ENCODE measurements around the gene THOC7. TPM values are rescaled to one million over a fixed set of nuclear protein-coding genes. Genes with fewer than 3 reads are reported as not detected.

THOC7 gene
- total RNA-seq, 1 experiment from 2014 or later: 67.3 TPM

DNA sequence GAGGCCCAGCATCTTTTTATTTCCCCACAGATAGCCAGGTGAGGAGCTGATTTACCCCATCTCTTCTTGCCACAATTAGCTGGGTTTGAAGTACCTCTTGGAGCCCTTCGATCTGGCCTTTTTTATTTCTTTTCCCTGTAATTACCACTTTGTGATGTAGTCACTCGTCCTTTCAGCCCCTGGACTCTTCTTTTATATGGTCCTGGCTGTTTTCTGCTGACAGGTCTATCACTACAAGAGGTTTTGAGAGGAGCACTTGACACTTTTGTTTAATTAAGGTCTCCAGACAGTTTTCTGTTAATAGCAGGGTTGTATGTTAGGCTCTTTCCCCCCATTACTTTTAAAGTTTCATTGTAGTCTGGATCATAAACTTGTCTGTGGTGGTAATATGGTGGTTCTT lies 11.9 kb upstream of the THOC7 start:
- ATAC-seq: no peak
- intact Hi-C loops (cut with micrococcal nuclease): no loop called here
- Histone ChIP-seq H3K9ac (ENCODE audit: low read length) (no peak overlapping the region), H3K9me2 (ENCODE audit: insufficient read depth) (no peaks in the 10 kb centered on the region), H3K4me2 (ENCODE audit: low read length) (no peak overlapping the region), H3K9me3 (ENCODE audit: control insufficient read depth in 1 of 2, insufficient read depth in 1 of 2, low read depth in 1 of 2, low read length in 2 of 2) (no peaks in the 10 kb centered on the region), H3K4me1 (ENCODE audit: control insufficient read depth in 1 of 2, insufficient read depth in 2 of 2, low read length in 2 of 2) (peaks cover 13 to 15% of the 10 kb centered on the region in 2 experiments), H3K36me3 (ENCODE audit: control insufficient read depth in 1 of 2, insufficient read depth in 2 of 2, low read length in 2 of 2) (no peaks in the 10 kb centered on the region), H2AFZ (ENCODE audit: low read depth, low read length, poor library complexity, severe bottlenecking) (no peak overlapping the region), H3K27ac (ENCODE audit: low read depth, low read length) (no peak overlapping the region), H4K20me1 (ENCODE audit: insufficient read depth) (peaks cover 5% of the 10 kb centered on the region; the same call in 1 of the 2 replicates), H3K4me3 (replicated peaks in 1 of 2; ENCODE audit: low read depth in 1 of 2, low read length in 2 of 2) (no peak overlapping the region), H3K79me2 (ENCODE audit: insufficient read depth, low read length) (peaks cover 72% of the 10 kb centered on the region), H3K27me3 (ENCODE audit: insufficient read depth, low read length) (no peaks in the 10 kb centered on the region)
- TF ChIP-seq, protein P1, sequence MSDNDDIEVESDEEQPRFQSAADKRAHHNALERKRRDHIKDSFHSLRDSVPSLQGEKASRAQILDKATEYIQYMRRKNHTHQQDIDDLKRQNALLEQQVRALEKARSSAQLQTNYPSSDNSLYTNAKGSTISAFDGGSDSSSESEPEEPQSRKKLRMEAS (IDR thresholded peaks at IDR 0.05): no peak
- TF ChIP-seq, protein P2, sequence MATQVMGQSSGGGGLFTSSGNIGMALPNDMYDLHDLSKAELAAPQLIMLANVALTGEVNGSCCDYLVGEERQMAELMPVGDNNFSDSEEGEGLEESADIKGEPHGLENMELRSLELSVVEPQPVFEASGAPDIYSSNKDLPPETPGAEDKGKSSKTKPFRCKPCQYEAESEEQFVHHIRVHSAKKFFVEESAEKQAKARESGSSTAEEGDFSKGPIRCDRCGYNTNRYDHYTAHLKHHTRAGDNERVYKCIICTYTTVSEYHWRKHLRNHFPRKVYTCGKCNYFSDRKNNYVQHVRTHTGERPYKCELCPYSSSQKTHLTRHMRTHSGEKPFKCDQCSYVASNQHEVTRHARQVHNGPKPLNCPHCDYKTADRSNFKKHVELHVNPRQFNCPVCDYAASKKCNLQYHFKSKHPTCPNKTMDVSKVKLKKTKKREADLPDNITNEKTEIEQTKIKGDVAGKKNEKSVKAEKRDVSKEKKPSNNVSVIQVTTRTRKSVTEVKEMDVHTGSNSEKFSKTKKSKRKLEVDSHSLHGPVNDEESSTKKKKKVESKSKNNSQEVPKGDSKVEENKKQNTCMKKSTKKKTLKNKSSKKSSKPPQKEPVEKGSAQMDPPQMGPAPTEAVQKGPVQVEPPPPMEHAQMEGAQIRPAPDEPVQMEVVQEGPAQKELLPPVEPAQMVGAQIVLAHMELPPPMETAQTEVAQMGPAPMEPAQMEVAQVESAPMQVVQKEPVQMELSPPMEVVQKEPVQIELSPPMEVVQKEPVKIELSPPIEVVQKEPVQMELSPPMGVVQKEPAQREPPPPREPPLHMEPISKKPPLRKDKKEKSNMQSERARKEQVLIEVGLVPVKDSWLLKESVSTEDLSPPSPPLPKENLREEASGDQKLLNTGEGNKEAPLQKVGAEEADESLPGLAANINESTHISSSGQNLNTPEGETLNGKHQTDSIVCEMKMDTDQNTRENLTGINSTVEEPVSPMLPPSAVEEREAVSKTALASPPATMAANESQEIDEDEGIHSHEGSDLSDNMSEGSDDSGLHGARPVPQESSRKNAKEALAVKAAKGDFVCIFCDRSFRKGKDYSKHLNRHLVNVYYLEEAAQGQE (IDR thresholded peaks at IDR 0.05; ENCODE audit: low read depth): no peak
- TF ChIP-seq CBX3 (IDR thresholded peaks at IDR 0.05; ENCODE audit: low read depth): no peak
- TF ChIP-seq, protein P3, sequence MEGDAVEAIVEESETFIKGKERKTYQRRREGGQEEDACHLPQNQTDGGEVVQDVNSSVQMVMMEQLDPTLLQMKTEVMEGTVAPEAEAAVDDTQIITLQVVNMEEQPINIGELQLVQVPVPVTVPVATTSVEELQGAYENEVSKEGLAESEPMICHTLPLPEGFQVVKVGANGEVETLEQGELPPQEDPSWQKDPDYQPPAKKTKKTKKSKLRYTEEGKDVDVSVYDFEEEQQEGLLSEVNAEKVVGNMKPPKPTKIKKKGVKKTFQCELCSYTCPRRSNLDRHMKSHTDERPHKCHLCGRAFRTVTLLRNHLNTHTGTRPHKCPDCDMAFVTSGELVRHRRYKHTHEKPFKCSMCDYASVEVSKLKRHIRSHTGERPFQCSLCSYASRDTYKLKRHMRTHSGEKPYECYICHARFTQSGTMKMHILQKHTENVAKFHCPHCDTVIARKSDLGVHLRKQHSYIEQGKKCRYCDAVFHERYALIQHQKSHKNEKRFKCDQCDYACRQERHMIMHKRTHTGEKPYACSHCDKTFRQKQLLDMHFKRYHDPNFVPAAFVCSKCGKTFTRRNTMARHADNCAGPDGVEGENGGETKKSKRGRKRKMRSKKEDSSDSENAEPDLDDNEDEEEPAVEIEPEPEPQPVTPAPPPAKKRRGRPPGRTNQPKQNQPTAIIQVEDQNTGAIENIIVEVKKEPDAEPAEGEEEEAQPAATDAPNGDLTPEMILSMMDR (IDR thresholded peaks at IDR 0.05 in 2 of 3, conservative IDR thresholded peaks at IDR 0.05 in 1 of 3; ENCODE audit: borderline replicate concordance in 1 of 3, insufficient read depth in 1 of 3, low read depth in 2 of 3, low read length in 2 of 3): no peak
- TF ChIP-seq SRF (IDR thresholded peaks at IDR 0.05; ENCODE audit: low read depth): no peak
- TF ChIP-seq ATF3 (IDR thresholded peaks at IDR 0.05): no peak
- no peak for TF ChIP-seq POLR2AphosphoS5 (IDR thresholded peaks at IDR 0.05; ENCODE audit: low read depth, low read length)
- no peak for TF ChIP-seq SIN3A (IDR thresholded peaks at IDR 0.05; ENCODE audit: low read depth)
- TF ChIP-seq EZH2phosphoT487 (IDR thresholded peaks at IDR 0.05; ENCODE audit: borderline replicate concordance): no peak
- no peak for TF ChIP-seq TCF7L2 (IDR thresholded peaks at IDR 0.05; ENCODE audit: borderline replicate concordance, extremely low read depth, insufficient read depth, insufficient read length)
- no peak for TF ChIP-seq EZH2 (IDR thresholded peaks at IDR 0.05)
- TF ChIP-seq YY1 (IDR thresholded peaks at IDR 0.05; ENCODE audit: extremely low read depth, insufficient replicate concordance, low read depth, low read length): no peak
- TF ChIP-seq JUND (IDR thresholded peaks at IDR 0.05): no peak
- no peak for TF ChIP-seq ZBTB33 (IDR thresholded peaks at IDR 0.05; ENCODE audit: extremely low read depth, insufficient replicate concordance, low read length)
- TF ChIP-seq ZNF274 (IDR thresholded peaks at IDR 0.05; ENCODE audit: low read depth, low read length): no peak
- no peak for TF ChIP-seq POLR2A (IDR thresholded peaks at IDR 0.05; ENCODE audit: borderline replicate concordance, extremely low read depth, insufficient read depth, insufficient read length)
- TF ChIP-seq ELF1 (IDR thresholded peaks at IDR 0.05; ENCODE audit: borderline replicate concordance, low read depth): no peak
- TF ChIP-seq FOSL1 (IDR thresholded peaks at IDR 0.05; ENCODE audit: low read depth): no peak
- TF ChIP-seq ZFX (IDR thresholded peaks at IDR 0.05): no peak
- no TSS peak for BruUV-seq (replicated peaks)
- RAD21 ChIA-PET (ENCODE audit: low non-redundant PET in 1 of 2, low total read pairs in 2 of 2, uncharacterized antibody in 2 of 2, unreplicated experiment in 2 of 2): no interaction called here
- CTCF ChIA-PET: no interaction called here
- no peak for DNase-seq (ENCODE audit: low read depth, low spot score)
- POLR2A ChIA-PET: no interaction called here

Data from HCT116 (cell line).